ENCODE measurements around the gene CCT8L2. TPM values are rescaled to one million over a fixed set of nuclear protein-coding genes. Genes with fewer than 3 reads are reported as not detected.
"Not testable (repeated sequence)": the region's sequence is repeated elsewhere in the genome, so short reads cannot be mapped to it uniquely, and the experiment has no call there.

The CCT8L2 gene
- total RNA-seq, 1 donor from 2014 or later = not detected

DNA sequence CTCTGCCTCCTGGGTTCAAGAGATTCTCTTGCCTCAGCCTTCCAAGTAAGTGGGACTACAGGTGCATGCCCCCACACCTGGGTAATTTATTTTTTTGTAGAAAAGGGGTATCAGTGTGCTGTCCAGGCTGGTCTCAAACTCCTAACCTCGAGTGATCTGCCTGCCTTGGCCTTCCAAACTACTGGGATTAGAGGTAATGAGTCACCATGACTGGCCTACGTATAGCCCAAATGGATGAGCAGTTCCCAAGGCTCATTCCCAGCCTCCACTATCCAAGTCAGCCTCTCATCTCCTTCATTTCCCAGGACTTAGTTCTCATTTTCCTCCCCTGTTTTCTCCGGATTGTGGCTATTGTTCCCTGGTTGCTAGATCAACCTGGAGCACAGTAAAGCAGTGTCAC lies 5.6 kb downstream of the CCT8L2 start:
- TF ChIP-seq CTCF (conservative IDR thresholded peaks at IDR 0.05; ENCODE audit: low read depth, low read length) = no peak
- no peak overlapping the region for H3K4me3 ChIP-seq (ENCODE audit: low read depth, low read length)
- no peak for DNase-seq (ENCODE audit: low read depth)

- no peak for TF ChIP-seq CTCF (conservative IDR thresholded peaks at IDR 0.05; ENCODE audit: low read depth, low read length)
- no peak for DNase-seq (ENCODE audit: low read depth)
- H3K4me3 ChIP-seq (ENCODE audit: low read depth, low read length) = no peak overlapping the region
These were observed 6.4 kb downstream of the CCT8L2 start for GRCh38 chr22:16586170-16586569.

GRCh38 chr22:16580872-16581271 lies 11.7 kb downstream of the CCT8L2 start:
- DNase-seq (ENCODE audit: low read depth); H3K4me3 ChIP-seq (ENCODE audit: low read depth, low read length): not testable (repeated sequence)

- H3K4me3 ChIP-seq (ENCODE audit: low read depth, low read length) = not testable (repeated sequence)
These were observed 23.3 kb downstream of the CCT8L2 start for GRCh38 chr22:16569240-16569834.

GRCh38 chr22:16568425-16568758 lies 24.2 kb downstream of the CCT8L2 start:
- H3K4me3 ChIP-seq (ENCODE audit: low read depth, low read length) = no peak overlapping the region
- TF ChIP-seq CTCF (conservative IDR thresholded peaks at IDR 0.05; ENCODE audit: low read depth, low read length) = no peak
- no peak for DNase-seq (ENCODE audit: low read depth)

More at GRCh38 chr22:16569240-16569834, 23.3 kb downstream of the CCT8L2 start:
- DNase-seq (ENCODE audit: low read depth) = not testable (repeated sequence)

DNA sequence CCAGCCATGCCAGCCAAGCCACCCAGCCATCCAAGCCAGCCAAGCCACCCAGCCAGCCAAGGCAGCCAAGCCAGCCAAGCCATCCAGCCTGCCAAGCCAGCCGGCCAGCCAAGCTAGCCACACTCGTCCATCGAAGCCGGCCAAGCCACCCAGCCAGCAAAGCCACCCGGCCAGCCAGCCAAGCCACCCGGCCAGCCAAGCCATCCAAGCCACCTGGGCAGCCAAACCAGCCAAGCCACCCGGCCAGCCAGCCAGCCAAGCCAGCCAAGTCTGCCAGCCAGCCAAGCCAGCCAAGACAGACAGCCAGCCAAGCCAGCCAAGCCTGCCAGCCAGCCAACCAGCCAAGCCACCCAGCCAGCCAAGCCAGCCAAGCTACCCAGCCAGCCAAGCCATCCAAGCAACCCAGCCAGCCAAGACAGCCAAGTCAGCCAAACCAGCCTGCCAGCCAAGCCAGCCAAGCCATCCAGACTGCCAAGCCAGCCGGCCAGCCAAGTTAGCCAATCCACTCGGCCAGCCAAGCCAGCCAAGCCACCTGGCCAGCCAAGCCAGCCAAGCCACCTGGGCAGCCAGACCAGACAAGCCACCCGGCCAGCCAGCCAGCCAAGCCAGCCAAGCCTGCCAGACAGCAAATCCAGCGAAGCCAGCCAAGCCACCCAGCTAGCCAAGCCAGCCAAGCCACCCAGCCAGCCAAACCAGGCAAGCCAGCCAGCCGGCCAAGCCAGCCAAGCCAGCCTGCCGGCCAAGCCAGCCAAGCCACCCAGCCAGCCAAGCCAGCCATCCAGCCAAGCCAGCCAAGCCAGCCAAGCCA lies 24.8 kb downstream of the CCT8L2 start:
- not testable (repeated sequence) for H3K4me3 ChIP-seq (ENCODE audit: low read depth, low read length); DNase-seq (ENCODE audit: low read depth)

DNA sequence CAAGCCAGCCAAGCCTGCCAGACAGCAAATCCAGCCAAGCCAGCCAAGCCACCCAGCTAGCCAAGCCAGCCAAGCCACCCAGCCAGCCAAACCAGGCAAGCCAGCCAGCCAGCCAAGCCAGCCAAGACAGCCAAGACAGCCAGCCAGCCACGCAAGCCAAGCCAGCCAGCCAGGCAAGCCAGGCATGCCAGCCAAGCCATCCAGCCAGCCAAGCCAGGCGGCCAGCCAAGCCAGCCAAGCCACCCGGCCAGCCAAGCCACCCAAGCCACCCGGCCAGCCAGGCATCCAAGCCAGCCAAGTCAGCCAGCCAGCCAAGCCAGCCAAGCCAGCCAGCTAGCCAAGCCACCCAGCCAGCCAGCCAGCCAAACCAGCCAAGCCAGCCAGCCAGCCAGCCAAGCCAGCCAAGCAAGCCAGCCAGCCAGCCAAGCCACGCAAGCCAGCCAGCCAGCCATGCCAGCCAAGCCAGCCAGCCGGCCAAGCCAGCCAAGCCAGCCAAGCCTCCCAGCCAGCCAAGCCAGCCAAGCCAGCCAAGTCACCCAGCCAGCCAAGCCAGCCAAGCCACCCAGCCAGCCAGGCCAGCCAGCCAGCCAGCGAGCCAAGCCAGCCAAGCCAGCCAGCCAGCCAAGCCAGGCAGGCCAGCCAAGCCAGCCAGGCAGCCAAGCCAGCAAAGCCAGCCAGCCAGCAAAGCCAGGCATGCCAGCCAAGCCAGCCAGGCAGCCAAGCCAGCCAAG lies 26.0 kb downstream of the CCT8L2 start:
- not testable (repeated sequence) for DNase-seq (ENCODE audit: low read depth); H3K4me3 ChIP-seq (ENCODE audit: low read depth, low read length)

- not testable (repeated sequence) for H3K4me3 ChIP-seq (ENCODE audit: low read depth, low read length); DNase-seq (ENCODE audit: low read depth)
These were observed 26.8 kb downstream of the CCT8L2 start for GRCh38 chr22:16565585-16566420.

DNA sequence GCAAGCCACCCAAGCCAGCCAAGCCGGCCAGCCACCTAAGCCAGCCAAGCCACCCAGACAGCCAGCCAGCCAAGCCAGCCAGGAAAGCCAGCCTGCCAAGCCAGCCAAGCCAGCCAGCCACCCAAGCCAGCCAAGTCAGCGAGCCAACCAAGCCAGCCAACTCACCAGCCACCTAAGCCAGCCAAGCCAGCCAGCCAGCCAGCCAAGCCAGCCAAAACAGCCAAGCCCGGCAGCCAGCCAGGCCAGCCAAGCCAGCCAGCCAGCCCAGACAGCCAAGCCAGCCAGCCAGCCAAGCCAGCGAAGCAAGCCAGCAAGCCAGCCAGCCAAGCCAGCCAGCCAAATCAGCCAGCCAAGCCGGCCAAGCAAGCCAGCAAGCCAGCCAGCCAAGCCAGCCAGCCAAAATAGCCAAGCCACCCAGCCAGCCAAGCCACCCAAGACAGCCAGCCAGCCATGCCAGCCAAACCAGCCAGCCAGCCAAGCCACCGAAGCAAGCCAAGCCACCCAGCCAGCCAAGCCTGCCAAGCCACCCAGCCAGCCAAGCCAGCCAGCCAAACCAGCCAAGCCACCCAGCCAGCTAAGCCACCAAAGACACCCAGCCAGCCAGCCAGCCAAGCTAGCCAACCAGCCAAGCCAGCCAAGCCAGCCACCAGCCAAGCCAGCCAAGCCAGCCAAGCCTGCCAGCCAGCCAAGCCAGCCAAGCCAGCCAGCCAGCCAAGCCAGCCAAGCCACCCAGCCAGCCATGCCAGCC lies 27.6 kb downstream of the CCT8L2 start:
- H3K4me3 ChIP-seq (ENCODE audit: low read depth, low read length); DNase-seq (ENCODE audit: low read depth): not testable (repeated sequence)
